Peyer's patch (tissue), 4 donors: ENCODE results near the gene FOXJ1.

ENCODE experiments used
- POLR2A ChIP-seq, 2 donors: fragments of 450-650 bp; IDR thresholded peaks; one replicate each; pipeline ENCODE4 v1.5.1; 2017; ENCODE audit warnings: antibody characterized with exemption in 2 of 2, mild to moderate bottlenecking in 2 of 2, moderate library complexity in 2 of 2
- TF ChIP-seq, protein P1 (sequence below), 6 experiments: fragments of 450-650 bp in 4 of 6; fragments of 200-600 bp in 2 of 6; sonication (generic) in 1 of 6; IDR thresholded peaks; one replicate each; pipeline ENCODE4 v1.5.1; 2017 to 2019; ENCODE audit warnings: antibody characterized with exemption in 6 of 6, mild to moderate bottlenecking in 3 of 6, moderate library complexity in 1 of 6

DNA sequence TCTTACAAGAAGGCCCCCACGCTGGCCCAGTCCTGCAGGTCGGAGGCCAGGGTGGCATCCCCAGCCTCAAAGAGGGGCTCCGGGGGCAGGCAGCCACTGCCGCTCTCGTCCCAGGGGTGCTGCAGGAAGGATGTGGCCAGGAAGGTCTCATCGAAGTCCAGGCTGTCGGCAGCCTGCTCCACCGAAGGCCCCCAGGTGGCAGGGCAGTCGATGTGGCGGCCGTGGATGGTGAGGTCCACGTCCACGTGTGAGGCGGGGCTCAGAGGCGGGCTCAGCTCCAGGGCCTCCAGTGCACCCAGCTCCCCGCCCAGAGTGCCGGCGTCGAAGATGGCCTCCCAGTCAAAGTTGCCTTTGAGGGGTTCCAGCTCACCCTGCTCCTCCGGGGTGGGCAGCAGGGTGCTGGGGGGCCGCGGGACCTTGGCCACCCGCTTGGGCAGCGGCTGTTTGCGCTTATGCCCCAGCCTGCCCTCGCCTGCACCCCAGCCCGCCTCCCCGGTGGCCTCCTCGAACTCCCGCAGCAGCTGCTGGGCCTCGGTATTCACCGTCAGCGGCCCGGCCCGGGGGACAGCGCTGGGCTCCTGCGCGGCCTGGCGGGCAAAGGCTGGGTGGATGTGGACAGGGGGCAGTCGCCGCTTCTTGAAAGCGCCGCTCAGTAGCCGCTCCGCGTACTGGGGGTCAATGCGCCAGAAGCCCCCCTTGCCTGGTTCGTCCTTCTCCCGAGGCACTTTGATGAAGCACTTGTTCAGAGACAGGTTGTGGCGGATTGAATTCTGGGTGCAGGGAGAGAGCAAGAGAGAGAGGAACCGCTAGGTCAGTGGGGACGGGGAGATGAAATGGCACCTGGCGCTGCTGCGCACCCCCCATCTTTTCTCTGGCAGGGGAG is 3.5 kb downstream of the FOXJ1 start:
- no peak for TF ChIP-seq POLR2A (IDR thresholded peaks at IDR 0.05)
- TF ChIP-seq, protein P1, sequence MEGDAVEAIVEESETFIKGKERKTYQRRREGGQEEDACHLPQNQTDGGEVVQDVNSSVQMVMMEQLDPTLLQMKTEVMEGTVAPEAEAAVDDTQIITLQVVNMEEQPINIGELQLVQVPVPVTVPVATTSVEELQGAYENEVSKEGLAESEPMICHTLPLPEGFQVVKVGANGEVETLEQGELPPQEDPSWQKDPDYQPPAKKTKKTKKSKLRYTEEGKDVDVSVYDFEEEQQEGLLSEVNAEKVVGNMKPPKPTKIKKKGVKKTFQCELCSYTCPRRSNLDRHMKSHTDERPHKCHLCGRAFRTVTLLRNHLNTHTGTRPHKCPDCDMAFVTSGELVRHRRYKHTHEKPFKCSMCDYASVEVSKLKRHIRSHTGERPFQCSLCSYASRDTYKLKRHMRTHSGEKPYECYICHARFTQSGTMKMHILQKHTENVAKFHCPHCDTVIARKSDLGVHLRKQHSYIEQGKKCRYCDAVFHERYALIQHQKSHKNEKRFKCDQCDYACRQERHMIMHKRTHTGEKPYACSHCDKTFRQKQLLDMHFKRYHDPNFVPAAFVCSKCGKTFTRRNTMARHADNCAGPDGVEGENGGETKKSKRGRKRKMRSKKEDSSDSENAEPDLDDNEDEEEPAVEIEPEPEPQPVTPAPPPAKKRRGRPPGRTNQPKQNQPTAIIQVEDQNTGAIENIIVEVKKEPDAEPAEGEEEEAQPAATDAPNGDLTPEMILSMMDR (IDR thresholded peaks at IDR 0.05): no peak
